Uterus (tissue), 4 donors: ENCODE results near the gene RPL36. TPM values are rescaled to one million over a fixed set of nuclear protein-coding genes. Genes with fewer than 3 reads are reported as not detected.

Source experiments
- DNase-seq, 2 donors: peaks; one replicate each; pipeline ENCODE4 v3.0.0-alpha.2; 2019 to 2020
- H3K27ac ChIP-seq, 2 donors: fragments of 200-600 bp; sonication (generic); 1 replicate in 1 of 2; 2 replicates in 1 of 2; pipeline ENCODE4 v1.5.1; 2016 to 2018
- H3K27me3 ChIP-seq, 2 donors: fragments of 200-600 bp; sonication (generic); one replicate each; pipeline ENCODE4 v1.5.1; 2018 to 2019; ENCODE audit warnings: control low read depth in 1 of 2
- H3K36me3 ChIP-seq, 2 donors: fragments of 200-600 bp; sonication (generic); one replicate each; pipeline ENCODE4 v1.5.1; 2019; ENCODE audit warnings: control low read depth in 1 of 2
- H3K4me1 ChIP-seq, 2 donors: fragments of 200-600 bp; sonication (generic); one replicate each; pipeline ENCODE4 v1.5.1; 2018 to 2019; ENCODE audit warnings: control low read depth in 1 of 2
- H3K4me3 ChIP-seq, 2 donors: fragments of 200-600 bp; sonication (generic); 1 replicate in 1 of 2; 2 replicates in 1 of 2; pipeline ENCODE4 v1.5.1; 2018 to 2019; ENCODE audit warnings: mild to moderate bottlenecking in 1 of 2
- H3K9me3 ChIP-seq, 2 donors: fragments of 200-600 bp; sonication (generic); one replicate each; pipeline ENCODE4 v1.5.1; 2019; ENCODE audit warnings: control low read depth in 1 of 2
- POLR2A ChIP-seq, 2 donors: fragments of 450-650 bp; IDR thresholded peaks; one replicate each; pipeline ENCODE4 v1.6.1; 2016; ENCODE audit warnings: antibody characterized with exemption in 2 of 2, mild to moderate bottlenecking in 1 of 2, moderate library complexity in 1 of 2
- intact Hi-C: fragments of 100-400 bp; cut with DNase I; formaldehyde crosslinking; loops from one replicate; pipeline ENCODE4 v1.15.1; 2023; ENCODE audit warnings: low total_unique reads
- total RNA-seq, 4 donors: library from RNA; depleted of rRNA in 3 of 4; stranded (reverse); fragments of >200 nt in 3 of 4; gene quantifications; one replicate each; pipeline versions ENCODE4 v1.1.0 to v1.2.4, GENCODE V29; 2014 to 2023
- TF ChIP-seq, protein P1 (sequence below), 4 experiments: fragments of 200-600 bp in 2 of 4; fragments of 450-650 bp in 2 of 4; sonication (generic) in 2 of 4; IDR thresholded peaks; one replicate each; pipeline ENCODE4 v1.5.1; 2016 to 2019; ENCODE audit warnings: antibody characterized with exemption in 4 of 4, mild to moderate bottlenecking in 2 of 4, moderate library complexity in 1 of 4
- donor health status: DM: yes; HTN: yes; CAD: no.

Gene RPL36
- total RNA-seq = 1,000 to 10,000 TPM in 1 of 4 donors, 100 to 1,000 TPM in 3; 269 to 1,645 (median 565) TPM

DNA sequence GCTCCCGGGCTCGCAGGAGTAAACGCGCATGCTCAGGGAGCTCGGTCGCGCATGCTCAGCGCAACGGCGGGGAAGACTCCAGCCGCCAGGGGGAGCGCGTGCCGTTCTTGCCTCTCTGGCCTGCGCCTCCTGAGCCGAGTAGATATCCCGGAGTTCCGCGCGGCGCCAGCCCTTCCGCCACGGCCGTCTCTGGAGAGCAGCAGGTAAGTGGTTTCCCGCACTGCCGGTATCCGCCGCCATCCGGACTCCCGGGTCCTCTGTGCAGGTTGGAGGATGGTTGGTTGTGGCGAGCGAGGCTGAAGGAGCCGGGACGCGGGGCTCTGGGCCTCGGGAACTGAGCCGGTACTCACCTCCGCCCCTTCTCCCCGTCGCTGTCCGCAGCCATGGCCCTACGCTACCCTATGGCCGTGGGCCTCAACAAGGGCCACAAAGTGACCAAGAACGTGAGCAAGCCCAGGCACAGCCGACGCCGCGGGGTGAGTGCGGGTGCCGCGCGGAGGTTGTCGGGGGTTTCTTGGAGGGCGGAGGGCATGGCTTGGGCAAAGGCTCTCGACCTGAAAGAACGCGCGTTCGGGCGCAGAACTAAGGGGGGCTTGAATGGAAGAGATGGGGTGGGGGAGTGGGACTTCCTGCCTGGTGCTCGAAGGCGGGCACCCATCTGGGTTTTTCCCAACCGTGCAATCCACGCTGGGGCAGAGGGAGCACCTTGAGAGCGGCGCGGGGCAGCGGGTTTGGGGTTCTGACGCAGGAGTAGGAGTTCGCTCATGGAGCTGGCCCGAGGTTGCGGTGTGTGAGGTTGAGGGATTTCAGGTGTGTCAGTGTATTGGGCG lies at the start of gene RPL36:
TSS of gene RPL36 (plus strand) at position 171 of the 830 bp plus-strand sequence. CDS start at position 384, 213 bp downstream.
- Histone ChIP-seq H3K36me3 (no peaks in the 10 kb centered on the region), H3K27me3 (no peaks in the 10 kb centered on the region), H3K9me3 (no peaks in the 10 kb centered on the region), H3K4me1 (peaks cover 0 to 6% of the 10 kb centered on the region in 2 donors), H3K4me3 (peak within 1 kb of the TSS; percentile 55 to 62), H3K27ac (peak within 1 kb of the TSS; percentile 89 to 90)
- DNase-seq = peak; percentile 97 to 99
- peak; percentile 64 to 90 for TF ChIP-seq POLR2A (IDR thresholded peaks at IDR 0.05)
- TF ChIP-seq, protein P1, sequence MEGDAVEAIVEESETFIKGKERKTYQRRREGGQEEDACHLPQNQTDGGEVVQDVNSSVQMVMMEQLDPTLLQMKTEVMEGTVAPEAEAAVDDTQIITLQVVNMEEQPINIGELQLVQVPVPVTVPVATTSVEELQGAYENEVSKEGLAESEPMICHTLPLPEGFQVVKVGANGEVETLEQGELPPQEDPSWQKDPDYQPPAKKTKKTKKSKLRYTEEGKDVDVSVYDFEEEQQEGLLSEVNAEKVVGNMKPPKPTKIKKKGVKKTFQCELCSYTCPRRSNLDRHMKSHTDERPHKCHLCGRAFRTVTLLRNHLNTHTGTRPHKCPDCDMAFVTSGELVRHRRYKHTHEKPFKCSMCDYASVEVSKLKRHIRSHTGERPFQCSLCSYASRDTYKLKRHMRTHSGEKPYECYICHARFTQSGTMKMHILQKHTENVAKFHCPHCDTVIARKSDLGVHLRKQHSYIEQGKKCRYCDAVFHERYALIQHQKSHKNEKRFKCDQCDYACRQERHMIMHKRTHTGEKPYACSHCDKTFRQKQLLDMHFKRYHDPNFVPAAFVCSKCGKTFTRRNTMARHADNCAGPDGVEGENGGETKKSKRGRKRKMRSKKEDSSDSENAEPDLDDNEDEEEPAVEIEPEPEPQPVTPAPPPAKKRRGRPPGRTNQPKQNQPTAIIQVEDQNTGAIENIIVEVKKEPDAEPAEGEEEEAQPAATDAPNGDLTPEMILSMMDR (IDR thresholded peaks at IDR 0.05) = peak; percentile 97 to 99 (median 98)
- intact Hi-C loops = no loop called here

DNA sequence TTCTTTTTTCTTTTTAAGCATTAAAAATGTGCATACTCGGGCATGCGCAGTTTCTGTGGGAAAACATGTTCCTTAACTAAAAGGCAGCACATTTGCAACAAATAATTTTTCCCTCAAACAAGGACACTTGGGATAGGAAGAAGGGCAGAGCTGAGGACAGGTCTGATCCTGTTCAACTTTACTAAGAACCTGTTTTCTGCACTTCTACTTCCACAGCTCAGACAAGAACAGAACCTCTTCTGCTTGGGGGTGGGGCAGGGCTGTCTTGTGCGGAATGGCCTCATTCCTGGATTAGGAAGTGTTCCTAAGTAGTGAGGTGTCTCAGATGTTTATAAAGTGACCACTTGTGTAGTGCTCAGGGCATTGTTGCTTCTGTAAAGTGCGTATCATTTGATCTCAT lies 48.9 kb upstream of the RPL36 start:
- Histone ChIP-seq H3K36me3 (no peaks in the 10 kb centered on the region), H3K27ac (no peak overlapping the region), H3K4me3 (no peak overlapping the region), H3K9me3 (no peaks in the 10 kb centered on the region), H3K27me3 (no peaks in the 10 kb centered on the region), H3K4me1 (no peaks in the 10 kb centered on the region)
- intact Hi-C loops = no loop called here
- TF ChIP-seq, protein P1 (IDR thresholded peaks at IDR 0.05) = no peak
- TF ChIP-seq POLR2A (IDR thresholded peaks at IDR 0.05) = no peak
- no peak for DNase-seq

DNA sequence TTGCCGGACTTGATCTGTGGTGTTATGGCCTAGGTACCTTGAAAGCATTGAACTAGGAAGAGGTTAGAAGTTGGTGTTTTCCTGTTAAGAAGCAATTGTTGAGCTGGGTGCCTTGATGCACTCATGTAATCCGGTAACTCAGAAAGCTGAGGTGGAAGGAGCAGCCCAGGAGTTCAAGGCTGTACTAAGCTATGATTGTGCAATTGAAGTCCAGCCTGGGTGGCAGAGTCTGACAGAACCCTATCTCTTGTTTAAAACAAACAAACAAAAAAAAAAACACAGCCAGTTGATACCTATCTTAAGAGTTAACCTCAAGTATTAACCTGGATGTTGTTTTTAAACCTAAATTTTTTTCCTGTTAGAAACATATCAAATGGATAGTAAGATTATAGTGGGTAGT lies 47.9 kb upstream of the RPL36 start:
- H3K4me1 ChIP-seq = no peaks in the 10 kb centered on the region
- H3K36me3 ChIP-seq = no peaks in the 10 kb centered on the region
- no peaks in the 10 kb centered on the region for H3K9me3 ChIP-seq
- H3K27ac ChIP-seq = no peak overlapping the region
- TF ChIP-seq, protein P1 (IDR thresholded peaks at IDR 0.05) = no peak
- no peak overlapping the region for H3K4me3 ChIP-seq
- H3K27me3 ChIP-seq = no peaks in the 10 kb centered on the region
- DNase-seq = no peak
- intact Hi-C loops = no loop called here

DNA sequence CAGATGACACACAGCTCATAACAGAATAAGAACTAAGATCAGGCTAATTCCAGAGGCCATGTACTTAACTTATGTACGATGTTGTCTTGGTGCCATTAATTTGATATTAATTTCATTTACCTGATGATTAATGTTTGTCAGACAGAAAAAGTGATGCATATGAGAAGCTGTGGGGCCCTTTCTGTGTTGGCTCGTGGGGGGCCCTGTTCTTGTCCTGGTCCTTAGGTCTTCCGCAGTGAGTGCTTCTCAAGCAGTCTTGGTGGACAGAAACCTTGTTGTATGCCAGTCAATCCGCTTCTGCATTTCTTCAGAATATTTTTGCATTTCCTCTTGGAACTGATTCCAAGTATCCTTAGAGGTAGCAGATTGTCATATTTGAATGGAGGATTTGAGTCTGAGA lies 47.0 kb upstream of the RPL36 start:
- intact Hi-C loops = no loop called here
- H3K9me3 ChIP-seq = no peaks in the 10 kb centered on the region
- H3K27me3 ChIP-seq = no peaks in the 10 kb centered on the region
- TF ChIP-seq, protein P1 (IDR thresholded peaks at IDR 0.05) = no peak
- no peak for TF ChIP-seq POLR2A (IDR thresholded peaks at IDR 0.05)
- no peak for DNase-seq
- no peak overlapping the region for H3K27ac ChIP-seq
- H3K4me3 ChIP-seq = no peak overlapping the region
- no peaks in the 10 kb centered on the region for H3K4me1 ChIP-seq
- no peaks in the 10 kb centered on the region for H3K36me3 ChIP-seq

DNA sequence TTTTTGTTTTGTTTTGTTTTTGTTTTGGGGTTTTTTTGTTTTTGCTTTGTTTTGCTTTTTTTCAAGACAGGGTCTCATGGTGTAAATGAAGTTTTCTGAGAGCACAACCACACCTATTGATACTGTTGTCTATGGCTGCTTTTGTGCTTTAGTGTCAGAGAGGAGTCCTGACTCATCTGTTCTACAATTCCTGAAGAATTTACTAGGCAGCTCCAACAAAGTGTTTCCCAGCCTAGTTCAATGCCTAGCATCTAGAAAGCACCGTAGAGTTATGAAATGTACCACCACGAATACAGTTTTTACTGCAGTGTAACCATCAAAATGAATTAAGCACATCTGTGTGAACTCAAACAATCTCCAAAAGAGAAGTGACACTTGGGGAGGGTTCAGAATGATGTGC lies 46.1 kb upstream of the RPL36 start:
- Histone ChIP-seq H3K4me3 (no peak overlapping the region), H3K27me3 (no peaks in the 10 kb centered on the region), H3K9me3 (no peaks in the 10 kb centered on the region), H3K36me3 (no peaks in the 10 kb centered on the region), H3K4me1 (no peaks in the 10 kb centered on the region), H3K27ac (no peak overlapping the region)
- DNase-seq = no peak
- intact Hi-C loops = no loop called here
- TF ChIP-seq POLR2A (IDR thresholded peaks at IDR 0.05) = no peak
- TF ChIP-seq, protein P1 (IDR thresholded peaks at IDR 0.05) = no peak
